ENCODE results near the gene FAM219B. TPM values are rescaled to one million over a fixed set of nuclear protein-coding genes. Genes with fewer than 3 reads are reported as not detected.

Gene FAM219B
- total RNA-seq, 4 donors from 2014 or later = 62.8 to 428 (median 68.7) TPM

DNA sequence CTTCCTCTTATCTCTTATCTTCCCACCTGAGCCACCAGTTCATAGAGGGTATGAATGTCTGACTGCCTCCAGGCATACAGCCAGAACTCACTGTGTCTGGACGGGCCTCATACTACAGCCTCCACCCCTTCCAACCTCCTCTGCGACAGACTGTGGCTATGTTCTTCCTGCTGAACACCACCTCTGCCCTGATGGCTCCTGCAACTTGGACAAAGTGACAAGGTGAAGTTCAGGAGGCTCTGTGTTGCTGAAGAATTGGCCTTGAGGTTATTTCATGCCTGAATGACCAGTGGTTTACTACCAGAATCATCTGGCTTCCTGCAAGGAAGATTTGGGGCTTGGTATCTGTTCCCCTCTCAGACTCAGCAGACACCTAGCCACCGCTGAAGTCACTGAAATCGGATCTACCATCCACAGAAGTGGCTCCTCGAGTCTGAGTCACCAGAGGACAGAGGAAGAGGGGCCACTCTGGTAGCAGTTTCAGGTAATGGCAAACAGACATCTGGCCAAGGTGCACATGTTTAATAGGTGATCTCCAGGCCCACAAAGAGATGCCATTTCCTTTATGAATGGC lies 49.5 kb downstream of the FAM219B start:
- peaks cover 0 to 21% (median 13%) of the 10 kb centered on the region in 4 donors for H3K36me3 ChIP-seq
- no peaks in the 10 kb centered on the region for H3K9me3 ChIP-seq
- in situ Hi-C loops (cut with MboI; ENCODE audit: low pct_ligation_motif_present in 1 of 4, low pct_unique_long_range_greater_than_20kb in 1 of 4, low sequenced_read_pairs in 3 of 4) = no loop called here
- peak in 1 of 3 donors; percentile 18 for TF ChIP-seq POLR2AphosphoS5 (IDR thresholded peaks at IDR 0.05)
- TF ChIP-seq POLR2A (IDR thresholded peaks at IDR 0.05) = no peak
- H3K4me3 ChIP-seq = no peak overlapping the region
- H3K4me1 ChIP-seq = peaks cover 25 to 45% (median 39%) of the 10 kb centered on the region in 4 donors
- peak overlapping the region; percentile 32 to 64 (median 62) for H3K27ac ChIP-seq
- H3K27me3 ChIP-seq = no peaks in the 10 kb centered on the region
- intact Hi-C loops (cut with DNase I; ENCODE audit: low total_unique reads) = no loop called here
- WGBS, 2 donors (ENCODE audit: low coverage in 1 of 2) = 25 to 35% methylated on average over 2 to 5 of the region's 5 CpGs
- peak; percentile 70 for DNase-seq

DNA sequence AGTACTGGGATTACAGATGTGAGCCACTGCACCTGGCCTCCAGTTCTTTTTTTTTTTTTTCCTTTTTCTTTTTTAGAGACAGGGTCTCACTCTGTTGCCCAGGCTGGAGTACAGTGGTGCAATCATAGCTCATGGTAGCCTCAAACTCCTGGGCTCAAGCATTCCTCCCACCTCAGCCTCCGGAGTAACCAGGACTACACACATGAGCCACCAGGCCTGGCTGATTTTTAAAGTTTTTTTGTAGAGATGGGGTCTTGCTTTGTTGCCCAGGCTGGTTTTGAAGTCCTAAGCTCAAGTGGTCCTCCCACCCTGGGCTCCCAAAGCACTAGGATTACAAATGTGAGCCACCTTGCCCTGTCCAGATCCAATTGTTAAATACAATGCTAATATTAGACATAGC lies 50.1 kb downstream of the FAM219B start:
- TF ChIP-seq POLR2A (IDR thresholded peaks at IDR 0.05) = no peak
- TF ChIP-seq CTCF (IDR thresholded peaks at IDR 0.05) = no peak
- TF ChIP-seq EP300 (IDR thresholded peaks at IDR 0.05; ENCODE audit: low read depth) = no peak
- no peak for TF ChIP-seq POLR2AphosphoS5 (IDR thresholded peaks at IDR 0.05)
- H3K4me3 ChIP-seq = no peak overlapping the region
- H3K27me3 ChIP-seq = no peaks in the 10 kb centered on the region
- no peaks in the 10 kb centered on the region for H3K9me3 ChIP-seq
- WGBS, 2 donors (ENCODE audit: low coverage in 1 of 2) = 100% methylated on average over 1 of the region's 1 CpG
- in situ Hi-C loops (cut with MboI; ENCODE audit: low pct_ligation_motif_present in 1 of 4, low pct_unique_long_range_greater_than_20kb in 1 of 4, low sequenced_read_pairs in 3 of 4) (no loop called here), intact Hi-C loops (cut with DNase I; ENCODE audit: low total_unique reads) (no loop called here)
- no peak for DNase-seq
- H3K36me3 ChIP-seq = peaks cover 0 to 25% (median 15%) of the 10 kb centered on the region in 4 donors
- peak overlapping the region; percentile 32 to 64 (median 62) for H3K27ac ChIP-seq
- peaks cover 25 to 45% (median 39%) of the 10 kb centered on the region in 4 donors for H3K4me1 ChIP-seq

- peaks cover 0 to 28% (median 21%) of the 10 kb centered on the region in 4 donors for H3K36me3 ChIP-seq
- peaks cover 25 to 46% (median 41%) of the 10 kb centered on the region in 4 donors for H3K4me1 ChIP-seq
- intact Hi-C loops (cut with DNase I; ENCODE audit: low total_unique reads) = no loop called here
These were observed 50.8 kb downstream of the FAM219B start for GRCh38 chr15:74855857-74856256.

DNA sequence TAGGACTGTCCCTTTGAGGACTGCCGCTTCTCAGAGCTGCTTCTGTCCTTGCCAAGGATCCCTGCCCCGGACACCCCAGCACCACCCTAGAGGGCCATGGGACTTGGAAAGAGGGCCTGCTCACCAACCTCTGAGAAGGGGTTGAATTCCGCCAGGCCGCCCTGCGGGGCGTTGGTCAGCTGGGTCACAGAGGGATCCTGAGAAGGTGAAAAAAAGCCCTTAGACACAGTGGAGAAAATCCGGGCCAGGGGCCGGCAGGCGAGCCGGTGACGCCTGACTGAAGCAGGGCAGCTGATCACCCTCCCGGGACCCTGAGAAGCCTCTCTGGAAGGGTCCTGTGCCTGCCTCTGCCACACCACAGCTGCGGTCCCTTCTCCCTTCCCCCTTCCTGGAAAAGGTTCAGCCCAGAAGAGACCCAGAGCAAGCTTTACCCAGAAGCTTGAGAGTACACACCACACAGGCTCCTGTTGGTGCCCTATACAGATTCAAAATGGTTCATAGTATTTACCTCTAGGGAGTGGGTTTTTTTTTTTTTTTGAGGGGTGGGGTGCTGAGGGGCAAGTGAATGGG lies 52.1 kb downstream of the FAM219B start:
- in situ Hi-C loops (cut with MboI; ENCODE audit: low pct_ligation_motif_present in 1 of 4, low pct_unique_long_range_greater_than_20kb in 1 of 4, low sequenced_read_pairs in 3 of 4) (no loop called here), intact Hi-C loops (cut with DNase I; ENCODE audit: low total_unique reads) (no loop called here)
- Histone ChIP-seq H3K4me1 (peaks cover 21 to 41% (median 34%) of the 10 kb centered on the region in 4 donors), H3K27me3 (no peaks in the 10 kb centered on the region), H3K27ac (no peak overlapping the region), H3K36me3 (peaks cover 0 to 39% (median 27%) of the 10 kb centered on the region in 4 donors), H3K4me3 (no peak overlapping the region), H3K9me3 (no peaks in the 10 kb centered on the region)
- no peak for DNase-seq
- 96% methylated on average over 13 of the region's 13 CpGs; no CpG with 5 or more reads in 1 of the 2 donors for WGBS, 2 donors (ENCODE audit: low coverage in 1 of 2)
- TF ChIP-seq POLR2A (IDR thresholded peaks at IDR 0.05) (no peak), CTCF (IDR thresholded peaks at IDR 0.05) (no peak), POLR2AphosphoS5 (IDR thresholded peaks at IDR 0.05) (no peak), EP300 (IDR thresholded peaks at IDR 0.05; ENCODE audit: low read depth) (no peak)

More at GRCh38 chr15:74855857-74856256, 50.8 kb downstream of the FAM219B start:
- in situ Hi-C loops (cut with MboI; ENCODE audit: low pct_ligation_motif_present in 1 of 4, low pct_unique_long_range_greater_than_20kb in 1 of 4, low sequenced_read_pairs in 3 of 4) = no loop called here
- 93% methylated on average over 2 of the region's 2 CpGs; no CpG with 5 or more reads in 1 of the 2 donors for WGBS, 2 donors (ENCODE audit: low coverage in 1 of 2)
- no peaks in the 10 kb centered on the region for H3K27me3 ChIP-seq
- H3K4me3 ChIP-seq = no peak overlapping the region
- H3K27ac ChIP-seq = no peak overlapping the region
- no peaks in the 10 kb centered on the region for H3K9me3 ChIP-seq
- no peak for DNase-seq
- TF ChIP-seq POLR2A (IDR thresholded peaks at IDR 0.05) = no peak
- no peak for TF ChIP-seq EP300 (IDR thresholded peaks at IDR 0.05; ENCODE audit: low read depth)
- TF ChIP-seq CTCF (IDR thresholded peaks at IDR 0.05) = no peak
- no peak for TF ChIP-seq POLR2AphosphoS5 (IDR thresholded peaks at IDR 0.05)
